Activated naive CD4-positive, alpha-beta T cell treated with anti-CD3 and anti-CD28 coated beads, Interleukin-2, amount 10 ng/mL, durations not matched to agents 7 days and 5 days (primary cell): ENCODE measurements around the gene SPNS3.

Experiments
- CTCF ChIA-PET: fragments of 350-600 bp; sonication (Branson Sonifier 250); formaldehyde crosslinking; loops from one replicate; lab custom pipeline; 2021; ENCODE audit warnings: antibody characterized with exemption; lab: Charles Lee
- DNase-seq: peaks from one replicate; pipeline ENCODE4 v3.0.0-alpha.2; 2020
- H3K27ac Mint-ChIP-seq: one replicate; pipeline ENCODE4 v1.8.0; 2021; ENCODE audit warnings: mild to moderate bottlenecking, moderate library complexity, mixed read lengths
- H3K27me3 Mint-ChIP-seq: one replicate; pipeline ENCODE4 v1.8.0; 2021; ENCODE audit warnings: mild to moderate bottlenecking, mixed read lengths
- H3K36me3 Mint-ChIP-seq: one replicate; pipeline ENCODE4 v1.8.0; 2021; ENCODE audit warnings: mixed read lengths
- H3K4me1 Mint-ChIP-seq: one replicate; pipeline ENCODE4 v1.8.0; 2021; ENCODE audit warnings: mixed read lengths
- H3K4me3 Mint-ChIP-seq: one replicate; pipeline ENCODE4 v1.8.0; 2021; ENCODE audit warnings: mild to moderate bottlenecking, moderate library complexity, mixed read lengths
- H3K9me3 Mint-ChIP-seq: one replicate; pipeline ENCODE4 v1.8.0; 2021; ENCODE audit warnings: mixed read lengths

The SPNS3 gene

DNA sequence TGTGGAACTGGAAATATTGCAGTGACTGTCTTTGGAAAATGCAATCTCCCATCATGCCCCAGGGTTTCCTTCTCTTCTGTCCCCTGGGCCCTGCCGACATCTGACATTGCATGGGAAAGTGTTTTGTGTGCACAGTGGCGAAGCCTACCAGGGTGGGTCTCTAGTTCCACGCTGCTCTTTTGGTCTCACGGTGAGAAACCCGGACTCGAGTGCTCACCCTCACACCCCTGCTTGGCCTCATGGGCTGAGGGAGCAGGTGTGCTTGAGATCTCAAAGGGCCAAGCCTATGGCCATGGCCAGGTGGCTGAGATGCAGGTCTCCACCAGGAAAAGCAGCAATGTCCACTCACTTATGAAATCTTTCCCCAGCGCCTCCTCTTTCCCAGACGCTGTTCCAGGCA lies 32.0 kb downstream of the SPNS3 start:
- Mint-ChIP-seq H3K27me3 (peaks cover 7% of the 10 kb centered on the region), H3K4me3 (no peak overlapping the region)

GRCh38 chr17:4467287-4467686 lies 33.5 kb downstream of the SPNS3 start:
- no peaks in the 10 kb centered on the region for H3K9me3 Mint-ChIP-seq
- CTCF ChIA-PET: no interaction called here
- no peak for DNase-seq

More for the DNA sequence above, 32.0 kb downstream of the SPNS3 start:
- no peak overlapping the region for H3K27ac Mint-ChIP-seq
- H3K4me1 Mint-ChIP-seq: no peaks in the 10 kb centered on the region
- H3K9me3 Mint-ChIP-seq: peaks cover 4% of the 10 kb centered on the region
- DNase-seq: no peak
- H3K36me3 Mint-ChIP-seq: peaks cover under 1% of the 10 kb centered on the region
- CTCF ChIA-PET: no interaction called here

DNA sequence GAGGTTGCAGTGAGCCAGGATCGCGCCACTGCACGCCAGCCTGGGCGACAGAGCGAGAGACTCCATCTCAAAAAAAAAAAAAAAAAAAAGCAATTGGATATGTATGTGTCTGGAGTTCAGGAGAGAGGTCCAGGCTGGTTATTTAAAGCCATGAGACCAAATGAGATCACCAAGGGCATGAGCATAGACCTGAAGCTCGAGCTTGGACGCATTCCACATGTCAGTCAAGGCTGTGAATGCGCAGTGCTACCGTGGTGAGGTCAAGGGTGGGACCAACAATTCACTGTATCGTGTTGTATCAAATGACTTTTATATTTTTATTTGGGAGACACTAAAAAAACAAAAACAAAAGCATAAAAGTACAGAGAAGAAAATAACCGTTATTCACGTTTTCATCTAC lies 35.8 kb downstream of the SPNS3 start:
- peaks cover 16% of the 10 kb centered on the region for H3K27me3 Mint-ChIP-seq
- no peak overlapping the region for H3K27ac Mint-ChIP-seq
- H3K4me1 Mint-ChIP-seq: no peaks in the 10 kb centered on the region
- CTCF ChIA-PET: no interaction called here
- no peak overlapping the region for H3K4me3 Mint-ChIP-seq
- no peaks in the 10 kb centered on the region for H3K9me3 Mint-ChIP-seq
- H3K36me3 Mint-ChIP-seq: no peaks in the 10 kb centered on the region
- no peak for DNase-seq

More at GRCh38 chr17:4467287-4467686, 33.5 kb downstream of the SPNS3 start:
- H3K36me3 Mint-ChIP-seq: no peaks in the 10 kb centered on the region
- no peak overlapping the region for H3K4me3 Mint-ChIP-seq
- H3K27ac Mint-ChIP-seq: no peak overlapping the region
- peaks cover 8% of the 10 kb centered on the region for H3K27me3 Mint-ChIP-seq
- no peaks in the 10 kb centered on the region for H3K4me1 Mint-ChIP-seq

DNA sequence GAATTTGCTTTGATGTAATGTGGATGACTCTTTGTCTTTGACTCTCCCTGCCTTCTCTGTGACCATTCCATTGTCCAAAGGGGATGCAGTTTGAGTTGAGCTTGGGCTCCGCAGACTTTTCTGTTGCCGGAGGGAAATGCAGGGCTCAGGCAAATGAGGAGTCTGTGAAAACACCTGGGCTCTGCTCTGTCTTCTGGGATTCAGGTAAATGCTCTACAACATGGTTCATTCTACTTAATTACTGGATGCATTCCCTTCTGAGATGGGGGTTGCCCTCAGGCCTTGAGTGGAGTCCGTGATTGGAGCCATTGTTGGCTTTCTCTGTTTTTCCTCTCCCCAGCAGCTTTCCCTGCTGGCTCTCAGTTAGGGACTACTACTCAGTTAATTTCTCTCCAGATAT lies 38.5 kb downstream of the SPNS3 start:
- Mint-ChIP-seq H3K36me3 (no peaks in the 10 kb centered on the region), H3K4me3 (no peak overlapping the region), H3K27me3 (peaks cover 16% of the 10 kb centered on the region), H3K9me3 (no peaks in the 10 kb centered on the region), H3K4me1 (no peaks in the 10 kb centered on the region), H3K27ac (no peak overlapping the region)
- CTCF ChIA-PET: no interaction called here
- DNase-seq: no peak

GRCh38 chr17:4474093-4474492 lies 40.4 kb downstream of the SPNS3 start:
- CTCF ChIA-PET: no interaction called here
- no peak for DNase-seq
- no peak overlapping the region for H3K4me3 Mint-ChIP-seq
- H3K27ac Mint-ChIP-seq: no peak overlapping the region
- no peaks in the 10 kb centered on the region for H3K9me3 Mint-ChIP-seq
- peaks cover 12% of the 10 kb centered on the region for H3K27me3 Mint-ChIP-seq
- H3K36me3 Mint-ChIP-seq: no peaks in the 10 kb centered on the region
- peaks cover under 1% of the 10 kb centered on the region for H3K4me1 Mint-ChIP-seq

- Mint-ChIP-seq H3K4me3 (no peak overlapping the region), H3K4me1 (peaks cover 7% of the 10 kb centered on the region), H3K27me3 (peaks cover 12% of the 10 kb centered on the region), H3K36me3 (no peaks in the 10 kb centered on the region), H3K27ac (no peak overlapping the region), H3K9me3 (no peaks in the 10 kb centered on the region)
- no peak for DNase-seq
- CTCF ChIA-PET: no interaction called here
These were observed 41.3 kb downstream of the SPNS3 start for GRCh38 chr17:4475001-4475400.

DNA sequence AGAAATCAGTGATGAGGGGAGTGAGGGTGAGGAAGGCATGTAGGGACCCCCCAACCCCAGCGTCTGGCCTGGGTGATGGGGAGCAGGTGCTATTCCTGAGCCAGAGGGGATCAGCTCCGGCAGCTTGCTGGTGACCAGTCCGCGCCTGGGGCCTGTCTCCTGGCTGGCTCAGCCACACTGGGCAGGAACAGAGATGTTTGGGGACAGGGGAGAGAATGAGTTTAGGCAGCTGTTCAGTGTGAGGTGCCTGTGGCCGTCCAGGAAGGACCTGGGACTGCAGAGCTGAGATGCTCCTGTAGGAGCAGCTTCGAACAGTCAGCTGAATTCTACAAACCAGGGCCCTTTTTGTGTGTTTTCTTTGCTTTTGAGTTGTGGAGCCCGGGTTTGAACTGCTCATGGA lies 41.7 kb downstream of the SPNS3 start:
- Mint-ChIP-seq H3K9me3 (no peaks in the 10 kb centered on the region), H3K27me3 (peaks cover 12% of the 10 kb centered on the region), H3K4me3 (no peak overlapping the region), H3K27ac (no peak overlapping the region), H3K4me1 (peaks cover 11% of the 10 kb centered on the region), H3K36me3 (no peaks in the 10 kb centered on the region)
- no peak for DNase-seq
- CTCF ChIA-PET: no interaction called here

- CTCF ChIA-PET: no interaction called here
- no peaks in the 10 kb centered on the region for H3K36me3 Mint-ChIP-seq
- H3K4me3 Mint-ChIP-seq: no peak overlapping the region
- no peak overlapping the region for H3K27ac Mint-ChIP-seq
- no peaks in the 10 kb centered on the region for H3K9me3 Mint-ChIP-seq
- H3K27me3 Mint-ChIP-seq: peaks cover 12% of the 10 kb centered on the region
- peaks cover 17% of the 10 kb centered on the region for H3K4me1 Mint-ChIP-seq
- DNase-seq: no peak
These were observed 42.3 kb downstream of the SPNS3 start for GRCh38 chr17:4476017-4476416.

- DNase-seq: no peak
- peaks cover 23% of the 10 kb centered on the region for H3K4me1 Mint-ChIP-seq
- CTCF ChIA-PET: no interaction called here
- no peaks in the 10 kb centered on the region for H3K9me3 Mint-ChIP-seq
- no peak overlapping the region for H3K4me3 Mint-ChIP-seq
- no peak overlapping the region for H3K27ac Mint-ChIP-seq
- H3K27me3 Mint-ChIP-seq: peaks cover 12% of the 10 kb centered on the region
- peaks cover 3% of the 10 kb centered on the region for H3K36me3 Mint-ChIP-seq
These were observed 42.9 kb downstream of the SPNS3 start for GRCh38 chr17:4476511-4477070.

DNA sequence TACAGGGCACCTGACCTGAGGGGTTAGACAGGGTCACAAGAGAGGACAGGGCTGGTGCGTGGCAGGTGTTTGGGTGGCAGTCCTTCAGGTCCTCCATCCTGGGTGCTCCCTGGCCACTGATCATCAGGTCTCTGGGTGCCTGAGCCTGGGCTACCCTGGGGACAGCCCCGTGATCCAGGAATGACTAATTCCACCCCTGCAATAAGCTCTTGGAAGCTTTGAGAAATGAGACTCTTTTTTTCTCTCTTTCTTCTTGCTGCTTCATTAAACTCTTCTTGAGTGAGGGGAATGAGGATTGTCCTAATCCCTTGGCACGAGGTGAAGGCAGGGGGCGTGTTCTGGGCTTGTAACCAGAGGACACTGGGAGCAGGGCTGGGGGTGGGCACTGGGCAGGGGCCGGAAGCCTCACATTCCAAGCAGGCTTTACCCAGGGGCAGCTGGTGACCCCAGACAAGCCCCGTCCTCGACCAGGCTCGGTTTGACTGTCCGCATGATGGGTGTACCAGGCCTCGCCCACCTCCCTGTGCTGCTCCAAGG lies 43.6 kb downstream of the SPNS3 start:
- peaks cover 3% of the 10 kb centered on the region for H3K36me3 Mint-ChIP-seq
- no peaks in the 10 kb centered on the region for H3K9me3 Mint-ChIP-seq
- CTCF ChIA-PET: no interaction called here
- no peak overlapping the region for H3K4me3 Mint-ChIP-seq
- peaks cover 30% of the 10 kb centered on the region for H3K4me1 Mint-ChIP-seq
- H3K27me3 Mint-ChIP-seq: peaks cover 7% of the 10 kb centered on the region
- no peak overlapping the region for H3K27ac Mint-ChIP-seq
- no peak for DNase-seq

GRCh38 chr17:4478318-4478830 lies 44.6 kb downstream of the SPNS3 start:
- Mint-ChIP-seq H3K27me3 (peaks cover 2% of the 10 kb centered on the region), H3K4me1 (peaks cover 39% of the 10 kb centered on the region), H3K27ac (no peak overlapping the region), H3K9me3 (no peaks in the 10 kb centered on the region), H3K4me3 (no peak overlapping the region), H3K36me3 (peaks cover 3% of the 10 kb centered on the region)
- no peak for DNase-seq
- CTCF ChIA-PET: interaction anchor here (0.6 kb wide), 1 partner anchor 413 kb away, joined by 3 read pairs; no protein-coding TSS in a partner anchor

DNA sequence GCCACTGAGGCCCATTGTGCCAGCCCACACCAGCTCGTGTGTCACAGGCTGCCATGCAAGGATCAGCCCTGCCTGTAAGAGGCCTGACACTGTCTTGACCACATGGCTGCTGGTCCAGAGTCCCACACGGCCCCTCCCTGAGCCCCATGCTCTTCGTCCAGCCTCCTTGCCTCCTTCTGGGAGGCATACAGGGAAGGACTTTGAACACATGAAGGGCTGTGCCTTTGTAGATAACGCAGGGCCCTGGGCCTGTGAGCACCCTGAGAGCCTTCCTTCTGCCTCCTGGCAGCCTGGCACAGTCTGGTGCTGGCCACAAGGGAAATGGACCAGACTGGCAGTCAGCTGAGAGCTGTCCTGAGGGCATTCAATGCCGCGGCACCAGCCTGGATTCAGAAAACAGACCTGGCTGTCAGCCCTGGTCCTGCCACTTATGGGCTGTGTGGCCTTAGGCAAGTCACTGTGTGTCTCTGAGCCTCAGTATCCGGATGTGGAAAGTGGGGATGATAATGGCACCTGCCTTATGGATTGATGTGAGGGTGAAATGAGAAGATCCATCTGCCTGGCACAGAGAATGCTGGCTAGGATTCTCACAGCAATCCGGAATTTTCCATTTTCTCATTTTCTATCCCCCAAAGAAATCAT lies 45.7 kb downstream of the SPNS3 start:
- Mint-ChIP-seq H3K27ac (peak overlapping the region; percentile 68), H3K36me3 (peaks cover 5% of the 10 kb centered on the region), H3K4me1 (peaks cover 44% of the 10 kb centered on the region), H3K4me3 (no peak overlapping the region), H3K27me3 (no peaks in the 10 kb centered on the region), H3K9me3 (no peaks in the 10 kb centered on the region)
- no peak for DNase-seq
- CTCF ChIA-PET: no interaction called here

DNA sequence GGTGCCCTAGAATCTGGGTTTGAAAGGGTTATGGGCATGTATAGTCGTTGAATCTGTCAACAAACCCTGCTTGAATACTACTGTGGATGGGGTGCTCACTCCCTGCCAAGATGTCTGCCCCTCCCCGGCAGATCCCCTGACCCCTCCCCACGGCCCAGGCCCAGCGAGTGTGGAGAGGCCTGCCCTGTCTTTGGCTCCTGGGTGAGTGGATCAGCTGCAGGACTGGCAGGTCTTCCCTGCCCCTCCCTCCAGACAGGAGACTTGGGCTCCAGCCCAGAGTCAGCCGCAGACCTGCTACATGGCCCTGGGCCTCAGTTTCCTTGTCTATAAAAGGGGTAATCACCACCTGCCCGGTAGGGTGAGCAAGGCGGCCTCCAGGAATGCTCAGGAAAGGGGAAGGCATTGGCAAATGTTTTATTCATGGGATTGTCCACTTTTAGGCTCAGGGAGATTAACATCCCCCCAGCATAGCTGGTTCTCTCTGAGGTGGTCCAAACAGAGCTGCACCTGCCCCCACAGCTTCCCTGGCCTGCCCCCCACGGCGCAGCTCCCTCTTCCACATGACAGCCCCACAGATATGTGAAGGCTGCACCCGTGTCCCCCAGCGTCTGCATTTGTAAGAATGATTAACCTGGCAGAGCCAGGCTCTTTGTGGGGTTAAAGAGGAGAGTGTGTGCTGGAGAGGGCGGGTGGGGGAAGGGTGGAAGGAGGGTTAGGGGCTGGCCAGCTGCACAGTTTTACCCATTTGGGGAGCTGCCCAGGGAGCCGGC lies 46.4 kb downstream of the SPNS3 start:
- H3K27ac Mint-ChIP-seq: peak overlapping the region; percentile 97
- H3K4me3 Mint-ChIP-seq: no peak overlapping the region
- H3K4me1 Mint-ChIP-seq: peaks cover 50% of the 10 kb centered on the region
- CTCF ChIA-PET: no interaction called here
- H3K9me3 Mint-ChIP-seq: no peaks in the 10 kb centered on the region
- H3K36me3 Mint-ChIP-seq: peaks cover 9% of the 10 kb centered on the region
- H3K27me3 Mint-ChIP-seq: no peaks in the 10 kb centered on the region
- DNase-seq: no peak
